HG03095 (cell line): ENCODE measurements around the gene PTN.
"Not testable (repeated sequence)": the region's sequence is repeated elsewhere in the genome, so short reads cannot be mapped to it uniquely, and the experiment has no call there.

Experiments
- ATAC-seq: cut with Tn5 transposase; IDR thresholded peaks from one replicate; pipeline ENCODE4 v1.9.1; 2021; ENCODE audit warnings: moderate library complexity; ENCODE audit not compliant: unreplicated experiment

Gene PTN

DNA sequence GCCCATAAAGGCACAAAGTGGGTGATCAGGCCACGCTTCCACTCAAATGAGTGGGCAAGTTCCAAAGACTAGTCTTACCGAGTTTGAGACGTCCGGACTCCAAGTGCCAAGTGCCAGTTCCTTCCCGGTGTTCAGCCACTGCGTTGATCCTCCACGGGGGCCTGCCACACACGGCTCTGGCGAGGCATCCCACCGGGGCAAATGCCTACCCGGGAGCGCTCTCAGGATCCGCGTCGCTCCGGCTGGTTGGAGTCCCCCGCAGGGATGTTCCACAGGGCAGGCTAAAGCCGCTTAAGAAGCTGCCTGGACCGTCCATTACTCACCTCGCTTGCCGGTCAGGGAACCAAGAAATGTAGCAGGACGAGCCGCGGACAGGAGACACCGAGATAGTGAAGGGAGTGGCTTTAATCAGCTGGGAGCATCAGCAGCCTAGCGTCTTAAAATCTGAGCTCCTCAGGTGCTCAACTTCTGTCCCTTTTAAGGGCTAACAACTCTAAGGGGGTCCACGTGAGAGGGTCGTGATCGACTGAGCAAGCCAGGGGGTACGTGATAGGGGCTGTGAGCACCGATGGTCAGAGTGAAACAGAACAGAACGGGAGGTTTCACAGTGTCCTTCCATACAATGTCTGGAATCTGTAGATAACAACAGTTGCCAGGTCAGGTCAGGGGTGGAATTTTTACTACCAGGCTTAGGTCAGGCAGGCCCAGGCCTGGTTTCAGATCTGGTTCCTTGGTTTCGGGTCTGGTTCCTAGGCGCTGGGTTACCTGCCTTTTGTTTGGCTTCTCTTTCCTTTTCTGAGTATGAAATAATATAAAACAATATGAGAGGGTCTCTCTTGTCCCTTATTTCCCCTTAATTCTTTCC lies 75.3 kb downstream of the PTN start:
- not testable (repeated sequence) for ATAC-seq

DNA sequence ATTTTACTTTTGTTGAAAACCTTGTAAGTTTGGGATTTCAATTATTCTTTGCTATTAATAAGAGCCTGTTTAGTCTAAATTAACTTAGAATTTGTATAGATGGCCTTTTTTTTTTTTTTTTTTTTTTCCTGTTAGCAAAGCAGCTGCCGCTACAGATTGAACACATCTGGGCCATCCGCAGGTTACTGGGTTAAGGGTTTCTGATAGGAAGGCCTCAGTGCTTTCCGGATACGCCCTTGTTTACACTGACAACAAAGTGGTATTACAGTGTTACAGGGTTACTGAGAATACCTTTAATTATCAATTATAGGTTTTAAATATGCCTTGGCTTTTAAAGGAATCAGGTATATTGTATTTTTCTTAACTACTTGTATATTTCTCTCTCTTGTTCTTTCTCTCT lies 76.8 kb downstream of the PTN start:
- no peak for ATAC-seq

DNA sequence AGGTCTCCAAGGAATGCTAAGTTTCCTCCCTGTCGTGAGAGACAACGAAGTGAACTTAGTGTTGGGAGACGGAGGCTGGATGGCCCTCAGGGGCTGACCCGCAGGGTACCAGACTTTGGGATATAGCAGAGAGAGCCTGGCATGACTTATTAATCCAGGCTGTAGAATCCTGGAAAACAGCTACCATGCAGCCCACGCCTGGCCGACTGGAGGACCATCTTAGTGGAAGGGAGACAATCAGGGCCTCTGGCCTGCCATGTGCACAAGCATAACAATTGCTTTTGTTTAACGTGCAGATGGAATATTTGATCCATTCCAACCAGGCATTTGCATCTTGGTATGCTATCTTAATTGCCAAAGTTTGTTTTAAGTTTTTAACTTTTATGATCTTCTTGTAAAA lies 78.1 kb downstream of the PTN start:
- ATAC-seq, result not testable (repeated sequence)

DNA sequence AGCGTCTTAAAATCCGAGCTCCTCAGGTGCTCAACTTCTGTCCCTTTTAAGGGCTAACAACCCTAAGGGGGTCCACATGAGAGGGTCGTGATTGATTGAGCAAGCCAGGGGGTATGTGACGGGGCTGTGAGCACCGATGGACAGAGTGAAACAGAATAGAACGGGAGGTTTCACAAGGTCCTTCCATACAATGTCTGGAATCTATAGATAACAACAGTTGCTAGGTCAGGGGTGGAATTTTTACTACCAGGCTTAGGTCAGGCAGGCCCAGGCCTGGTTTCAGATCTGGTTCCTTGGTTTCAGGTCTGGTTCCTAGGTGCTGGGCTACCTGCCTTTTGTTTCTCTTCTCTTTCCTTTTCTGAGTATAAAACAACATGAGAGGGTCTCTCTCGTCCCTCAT lies 80.9 kb downstream of the PTN start:
- ATAC-seq, result no peak

DNA sequence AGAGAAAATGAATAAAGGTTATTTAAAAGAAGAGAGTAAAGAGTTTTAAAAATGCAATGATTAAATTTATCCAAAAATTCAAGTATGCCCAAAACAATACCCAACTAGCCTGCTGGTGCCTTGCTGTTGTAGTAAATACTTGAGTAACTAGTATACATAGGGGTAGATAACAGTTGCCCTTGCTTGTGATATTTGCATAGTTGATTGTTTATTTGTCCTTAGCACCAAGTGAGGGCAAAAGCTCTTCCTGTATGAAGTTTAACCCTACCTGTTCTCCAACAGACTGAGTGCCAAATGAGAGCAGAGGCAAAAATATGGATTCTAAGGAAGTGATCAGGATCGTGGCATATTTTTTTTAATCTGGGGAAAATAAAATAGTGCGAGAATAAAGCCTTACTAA lies 85.0 kb downstream of the PTN start:
- no peak for ATAC-seq

DNA sequence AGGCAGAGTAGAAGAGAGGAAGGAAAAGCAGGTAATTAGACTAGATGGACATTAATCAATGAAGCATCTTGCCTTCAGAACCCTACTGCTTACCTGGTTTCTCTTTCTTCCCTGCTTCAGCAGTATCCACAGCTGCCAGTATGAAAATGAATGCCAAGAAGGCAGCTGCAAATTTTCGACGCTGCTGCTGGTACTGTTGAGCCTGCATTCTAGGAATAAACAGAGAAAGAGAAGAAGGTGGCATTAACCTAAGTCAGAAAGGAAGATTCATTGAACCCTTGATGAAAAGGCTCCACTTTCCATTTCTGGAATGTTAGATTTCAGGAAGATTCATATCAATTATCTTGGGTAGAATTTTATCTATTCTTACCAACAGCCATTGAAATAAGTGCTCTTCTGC lies 88.8 kb downstream of the PTN start:
- no peak for ATAC-seq

DNA sequence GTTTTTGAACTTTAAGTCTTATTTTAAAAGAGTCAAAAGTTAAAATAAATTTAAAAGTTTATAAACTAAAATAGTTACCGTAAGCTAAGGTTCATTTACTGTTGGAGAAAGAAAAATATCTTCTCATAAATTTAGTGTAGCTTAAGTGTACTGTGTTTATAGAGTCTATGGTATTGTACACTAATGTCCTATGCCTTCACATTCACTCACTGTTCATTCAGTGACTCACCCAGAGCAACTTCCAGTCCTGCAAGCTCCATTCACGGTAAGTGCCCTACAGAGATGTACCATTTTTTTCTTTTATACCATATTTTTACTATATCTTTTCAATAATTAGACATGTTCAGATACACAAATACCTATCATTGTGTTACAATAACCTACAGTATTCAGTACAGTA lies 97.6 kb downstream of the PTN start:
- no peak for ATAC-seq

DNA sequence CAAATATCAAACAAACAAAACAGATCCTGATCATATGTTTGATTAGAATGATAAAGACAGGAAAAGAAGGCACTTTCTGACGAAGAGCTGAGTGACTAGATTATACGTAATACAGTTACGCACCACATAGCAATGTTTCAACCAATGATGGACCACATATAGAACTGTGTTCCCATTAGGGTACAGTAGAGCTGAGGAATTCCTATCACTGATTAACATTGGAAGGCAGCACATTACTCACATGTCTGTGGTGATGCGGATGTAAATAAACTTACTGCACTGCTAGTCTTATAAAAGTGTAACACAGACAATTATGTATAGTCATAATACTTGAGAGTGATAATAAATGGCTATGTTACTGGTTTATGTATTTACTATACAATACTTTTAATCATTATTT lies 98.3 kb downstream of the PTN start:
- ATAC-seq, result no peak

DNA sequence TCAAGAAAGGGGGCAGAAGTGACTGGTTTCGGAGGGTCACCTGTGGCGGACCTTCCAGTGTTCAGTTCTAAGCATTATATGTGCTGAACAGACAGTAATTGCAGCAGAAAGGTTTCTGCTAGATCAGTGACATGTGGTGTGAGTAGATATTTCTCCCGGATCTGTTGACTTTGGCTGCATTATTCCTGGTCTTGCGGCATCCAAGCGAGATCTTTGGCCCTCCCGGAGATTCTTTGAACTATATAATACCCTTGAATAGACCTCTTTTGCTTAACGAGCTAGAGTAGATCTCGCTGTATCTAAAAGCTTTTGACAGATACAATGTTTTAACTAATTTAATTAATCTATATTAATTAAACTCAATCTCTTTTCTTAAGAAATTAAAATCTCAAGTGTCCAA lies 99.8 kb downstream of the PTN start:
- ATAC-seq, result no peak

DNA sequence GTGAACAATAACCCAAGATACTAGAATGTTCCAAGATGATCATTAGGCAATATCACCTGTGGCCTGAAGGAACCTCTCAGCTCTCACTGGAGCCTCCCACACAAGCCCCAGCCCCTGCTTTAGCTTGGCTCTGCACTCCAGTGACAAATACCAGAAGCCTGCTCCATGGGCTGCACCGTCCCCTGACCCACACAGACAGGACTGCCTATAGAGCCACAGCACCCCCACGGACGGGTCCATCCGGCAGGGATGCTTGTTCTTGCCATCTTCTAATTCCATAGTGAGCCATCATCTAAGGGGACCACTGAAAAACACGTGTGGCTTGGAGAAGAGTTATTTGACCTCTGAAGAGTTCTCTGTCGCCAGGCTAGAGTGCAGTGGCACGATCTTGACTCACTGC lies 100.9 kb downstream of the PTN start:
- ATAC-seq, result no peak

DNA sequence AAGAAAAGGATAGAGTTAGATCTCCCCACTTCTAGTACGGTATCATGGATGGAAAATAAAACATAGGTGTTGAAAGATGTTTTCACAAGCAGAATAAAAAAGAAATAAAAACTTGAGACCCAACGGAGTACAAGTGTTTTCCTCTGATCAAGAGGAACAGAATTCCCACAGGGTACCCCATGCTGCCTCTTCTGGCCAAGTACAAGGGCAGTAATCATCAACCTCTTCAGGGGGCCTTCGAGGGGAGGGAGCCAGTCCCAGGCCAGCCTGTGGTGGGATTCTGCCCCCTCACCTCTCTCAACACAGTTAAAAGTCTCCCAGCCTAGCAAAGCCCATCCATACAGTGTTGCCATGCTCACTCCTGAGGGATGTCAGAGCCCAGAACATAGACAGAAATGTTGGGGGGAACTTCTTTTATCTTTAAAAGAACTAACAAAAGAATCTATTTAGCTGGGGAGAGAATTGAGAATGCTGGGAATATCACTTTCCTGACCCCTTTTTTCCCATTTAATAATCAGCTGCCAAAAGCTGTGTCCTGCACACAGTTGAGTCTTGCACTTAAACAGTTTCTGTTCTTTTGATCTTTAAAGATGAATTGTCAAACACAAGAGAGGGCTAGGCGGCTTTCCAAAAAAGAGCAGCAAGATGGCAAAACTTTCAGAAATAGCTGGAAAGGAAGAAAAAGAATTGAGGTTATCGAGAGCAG lies 101.7 kb downstream of the PTN start:
- no peak for ATAC-seq

DNA sequence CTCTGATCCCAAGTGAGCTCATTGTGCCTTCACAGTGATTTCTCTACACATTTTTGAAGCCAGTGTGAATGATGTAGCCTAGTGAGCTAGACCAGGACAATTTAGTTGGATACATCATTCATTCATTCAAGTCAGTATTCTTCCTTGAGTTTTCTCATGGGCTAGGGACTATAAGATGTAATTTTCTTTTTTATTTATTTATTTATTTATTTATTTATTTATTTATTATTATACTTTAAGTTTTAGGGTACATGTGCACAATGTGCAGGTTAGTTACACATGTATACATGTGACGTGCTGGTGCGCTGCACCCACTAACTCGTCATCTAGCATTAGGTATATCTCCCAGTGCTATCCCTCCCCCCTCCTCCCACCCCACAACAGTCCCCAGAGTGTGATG lies 104.3 kb downstream of the PTN start:
- ATAC-seq, result not testable (repeated sequence)

DNA sequence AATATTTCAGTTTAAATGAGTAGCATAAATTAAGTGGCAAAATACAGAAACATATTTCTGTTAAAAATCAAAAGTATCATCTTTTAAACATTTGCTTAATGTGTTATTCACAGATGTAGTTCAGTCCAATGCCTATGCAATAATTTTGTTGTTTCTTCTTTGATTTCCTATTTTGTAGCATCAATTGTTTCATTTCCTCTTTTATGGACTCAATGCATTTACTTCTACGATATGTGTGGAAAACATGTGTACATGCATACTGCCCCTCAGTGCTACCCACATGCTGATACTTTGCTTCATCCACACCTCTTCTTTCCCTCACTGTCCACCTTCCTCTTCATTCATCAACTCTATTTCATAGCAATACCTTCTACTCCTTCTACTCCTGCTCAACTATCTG lies 108.1 kb downstream of the PTN start:
- no peak for ATAC-seq

DNA sequence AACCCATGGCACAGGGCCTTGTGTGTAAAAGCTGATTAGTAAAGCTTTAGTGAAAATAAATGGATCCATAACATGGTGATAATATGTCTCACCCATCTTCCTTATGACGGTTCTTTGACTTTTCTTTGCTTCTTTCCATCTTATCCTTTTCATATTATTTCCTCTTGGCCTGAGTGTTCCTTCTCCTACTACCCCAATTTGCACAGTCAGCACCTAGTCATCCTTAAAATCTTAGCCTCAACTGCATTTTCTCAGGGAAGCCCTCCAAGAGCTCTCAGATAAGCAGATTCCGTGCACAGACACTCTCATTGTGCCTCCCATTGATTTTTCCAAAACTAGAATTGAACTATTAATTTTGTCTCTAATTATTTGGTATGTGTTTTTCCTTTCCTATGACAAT lies 112.4 kb downstream of the PTN start:
- no peak for ATAC-seq

DNA sequence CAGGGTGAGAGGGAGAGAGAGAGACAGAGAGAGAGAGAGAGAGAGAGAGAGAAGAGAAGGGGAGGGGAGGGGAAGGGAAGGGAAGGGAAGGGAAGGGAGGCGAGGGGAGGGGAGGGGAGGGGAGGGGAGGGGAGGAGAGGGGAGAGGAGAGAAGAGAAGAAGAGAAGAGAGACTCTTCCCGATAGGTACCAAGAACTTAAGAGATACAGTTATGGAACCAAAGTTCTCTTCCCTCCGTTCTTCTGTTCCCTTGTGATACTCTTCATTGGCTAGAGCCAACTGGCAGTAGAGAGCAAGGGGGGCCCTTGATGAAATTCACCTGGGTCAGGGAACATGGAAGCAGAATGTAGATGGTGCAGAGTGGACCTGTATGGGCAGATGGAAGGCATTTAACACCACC lies 122.1 kb downstream of the PTN start:
- no peak for ATAC-seq

DNA sequence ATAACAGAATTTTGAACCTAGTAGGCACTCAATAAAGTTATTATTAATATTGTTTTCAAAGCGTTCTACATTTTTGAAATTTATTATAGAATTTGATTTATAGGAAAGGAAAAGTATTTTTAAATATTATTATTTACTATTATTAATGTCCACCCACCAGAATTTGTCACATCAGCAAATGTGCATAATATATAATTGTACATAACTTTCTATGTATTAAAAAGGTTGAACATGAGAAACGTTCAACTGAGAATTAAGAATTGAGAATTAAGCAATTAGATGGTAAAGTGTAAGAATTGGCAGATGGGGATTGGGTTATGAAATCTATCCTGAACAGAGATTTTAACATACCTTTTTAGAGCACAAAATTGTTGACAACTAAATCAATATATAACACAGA lies 129.8 kb downstream of the PTN start:
- ATAC-seq, result no peak

DNA sequence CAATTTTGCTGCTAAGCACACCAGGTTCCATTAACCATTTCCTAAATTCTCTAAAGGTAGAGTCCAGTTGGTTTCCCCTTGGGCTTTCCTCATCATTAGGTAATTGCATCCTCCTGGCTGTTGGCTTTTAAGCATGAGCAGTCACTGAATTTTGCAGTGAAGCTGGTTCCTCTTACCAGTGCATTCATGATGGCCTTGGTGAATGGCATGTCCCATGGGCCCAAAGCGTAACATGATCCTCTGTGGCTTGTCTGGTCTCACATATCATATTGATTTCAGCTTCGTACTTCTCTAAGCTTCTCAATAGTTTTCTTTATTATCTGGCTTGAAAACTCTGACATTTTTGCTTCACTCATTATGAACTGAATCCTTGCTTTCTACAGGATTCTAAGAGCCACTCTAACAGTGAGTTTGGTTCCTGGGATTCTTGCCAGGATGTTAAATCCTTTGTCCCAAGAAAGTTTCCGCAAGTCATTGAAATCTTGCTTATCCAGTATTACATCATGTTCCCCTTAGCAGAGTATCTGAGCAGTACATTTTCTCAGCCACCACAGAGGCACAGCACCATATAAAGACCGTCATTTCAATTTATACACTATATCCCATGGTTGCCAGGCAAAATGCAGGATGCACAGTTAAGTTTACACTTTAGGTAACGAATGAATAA lies 134.2 kb downstream of the PTN start:
- ATAC-seq, result no peak

DNA sequence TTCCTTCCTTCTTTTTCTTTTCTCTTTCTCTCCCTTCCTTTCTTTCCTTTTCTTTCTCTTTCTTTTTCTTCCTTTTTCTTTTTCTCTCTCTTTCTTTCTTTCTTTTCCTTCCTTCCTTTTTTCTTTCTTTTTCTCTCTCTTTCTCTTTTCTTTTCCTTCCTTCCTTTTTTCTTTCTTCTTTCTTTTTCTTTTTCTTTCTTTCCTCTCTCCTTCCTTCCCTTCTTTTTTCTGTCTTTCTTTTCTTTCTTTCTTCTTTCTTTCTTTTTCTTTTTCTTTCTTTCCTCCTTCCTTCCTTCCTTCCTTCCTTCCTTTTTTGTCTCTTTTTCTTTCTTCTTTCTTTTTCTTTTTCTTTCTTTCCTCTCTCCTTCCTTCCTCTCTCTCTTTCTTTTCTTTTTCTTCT lies 136.8 kb downstream of the PTN start:
- no peak for ATAC-seq

DNA sequence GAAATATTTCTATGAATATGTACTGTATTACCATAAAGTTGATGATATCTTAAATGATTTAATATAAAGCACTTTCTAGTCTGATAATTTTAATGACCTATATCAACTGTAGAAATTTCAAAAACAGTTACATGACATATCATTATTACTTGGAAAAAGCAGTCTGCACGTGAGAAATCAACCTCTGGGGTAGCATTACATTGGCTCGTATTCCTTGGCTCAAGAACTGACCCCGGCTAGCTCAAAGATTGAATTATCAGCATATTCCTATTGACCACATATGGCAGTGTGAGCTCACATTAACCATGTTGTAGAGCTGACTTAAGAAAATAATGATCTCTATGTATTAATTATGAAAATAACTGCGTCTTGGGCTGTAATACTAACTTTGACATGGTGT lies 139.3 kb downstream of the PTN start:
- no peak for ATAC-seq

DNA sequence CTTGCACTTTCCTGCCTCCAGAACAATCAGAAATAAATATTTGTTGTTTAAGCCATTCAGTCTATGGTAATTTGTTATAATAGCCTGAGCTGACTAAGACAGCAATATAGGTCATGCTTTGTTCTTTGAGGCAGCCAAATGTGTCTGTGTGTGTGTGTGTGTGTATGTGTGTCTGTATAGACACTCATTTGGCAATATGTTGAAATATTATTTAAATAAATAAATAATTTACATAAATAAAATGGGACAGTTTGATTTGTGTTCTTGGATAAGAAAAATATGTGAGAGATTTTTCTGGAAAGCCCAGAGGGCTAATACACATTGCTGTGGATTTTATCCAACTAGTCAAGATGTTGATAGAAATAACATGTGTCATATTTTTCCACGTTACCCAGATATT lies 140.2 kb downstream of the PTN start:
- no peak for ATAC-seq

DNA sequence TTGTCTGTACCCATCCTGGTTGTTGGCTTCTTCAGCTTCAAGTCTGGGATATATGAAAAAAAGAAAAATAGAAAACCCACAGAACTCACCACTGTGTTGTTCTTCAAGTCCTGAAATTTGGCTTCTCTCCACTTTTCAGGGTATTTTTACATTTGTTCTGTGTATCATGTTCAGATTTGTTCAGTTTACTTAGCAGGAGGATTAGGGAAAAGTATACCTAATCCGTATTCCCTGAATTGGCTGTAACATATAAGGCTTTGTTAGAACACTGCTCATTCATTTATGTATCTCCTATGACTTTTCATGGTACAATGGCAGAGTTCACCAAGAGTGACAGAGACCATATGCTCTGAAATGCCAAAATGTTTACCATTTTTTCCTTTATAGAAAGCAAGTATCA lies 146.9 kb downstream of the PTN start:
- ATAC-seq, result no peak

DNA sequence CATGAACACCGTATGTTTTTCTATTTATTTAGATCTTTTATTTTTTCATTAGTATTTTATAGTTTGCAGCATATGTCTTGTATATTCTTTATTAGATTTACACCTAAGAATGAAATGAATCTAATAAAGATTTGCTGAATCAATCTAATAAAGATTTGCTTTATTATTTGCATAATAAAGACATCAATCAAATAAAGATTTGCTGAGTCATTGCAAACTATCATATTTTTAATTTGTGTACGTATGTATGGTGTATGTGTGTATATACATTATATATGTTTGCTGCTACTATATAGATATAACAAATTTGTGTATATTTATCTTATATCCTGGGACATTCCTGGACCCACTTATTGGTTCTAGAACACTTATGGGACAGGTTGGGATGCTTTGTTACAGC lies 147.5 kb downstream of the PTN start:
- ATAC-seq, result no peak
